ENCODE measurements around the gene TTL. TPM values are rescaled to one million over a fixed set of nuclear protein-coding genes. Genes with fewer than 3 reads are reported as not detected.
A peak's percentile ranks its signal among the peaks of the same experiment; 100 is the strongest.

TTL gene
- total and polyA plus RNA-seq, 2 of the 13 experiments (the other 11 are each of a cell fraction or from before 2014, with no cell fraction given), result 19.0 to 59.8 TPM

DNA sequence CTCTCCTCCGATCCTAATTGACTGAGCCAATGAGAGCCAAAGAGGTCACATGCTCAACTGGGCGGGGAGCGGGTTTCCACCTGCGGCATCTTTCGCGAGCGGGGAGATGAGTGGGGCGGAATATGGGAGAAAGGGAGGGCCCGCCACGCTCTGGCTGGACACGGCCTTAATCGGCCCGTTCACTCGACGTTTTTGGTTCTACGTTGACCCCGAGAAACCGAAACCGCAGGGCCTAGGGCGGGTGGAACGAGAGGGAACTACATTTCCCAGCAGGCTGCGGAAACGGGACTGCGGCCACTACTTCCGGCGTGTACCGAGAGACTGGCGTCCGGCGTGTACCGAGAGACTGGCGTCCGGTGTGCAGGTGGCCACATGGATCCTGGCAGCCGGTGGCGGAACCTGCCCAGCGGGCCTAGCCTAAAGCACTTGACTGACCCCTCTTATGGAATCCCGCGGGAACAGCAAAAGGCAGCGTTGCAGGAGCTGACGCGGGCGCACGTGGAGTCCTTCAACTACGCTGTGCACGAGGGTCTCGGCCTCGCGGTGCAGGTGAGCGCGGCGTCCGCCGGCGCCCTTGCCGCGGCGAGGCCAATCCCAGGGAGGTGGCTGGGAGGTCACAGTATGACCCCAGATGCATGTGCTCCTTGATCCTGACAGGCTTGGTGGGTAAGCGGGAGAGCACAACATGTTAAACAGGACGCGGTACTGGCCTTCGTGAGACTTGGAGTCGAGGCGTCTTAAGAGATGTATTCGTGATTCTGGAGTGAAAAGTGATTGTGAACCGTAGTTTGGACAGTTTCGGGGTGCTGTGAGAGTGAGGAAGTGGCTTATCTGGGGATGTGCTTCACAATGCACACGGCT lies 60.4 kb downstream of the TTL start, which contains the start of gene POLR1B (continued):
- TF ChIP-seq, protein P1, sequence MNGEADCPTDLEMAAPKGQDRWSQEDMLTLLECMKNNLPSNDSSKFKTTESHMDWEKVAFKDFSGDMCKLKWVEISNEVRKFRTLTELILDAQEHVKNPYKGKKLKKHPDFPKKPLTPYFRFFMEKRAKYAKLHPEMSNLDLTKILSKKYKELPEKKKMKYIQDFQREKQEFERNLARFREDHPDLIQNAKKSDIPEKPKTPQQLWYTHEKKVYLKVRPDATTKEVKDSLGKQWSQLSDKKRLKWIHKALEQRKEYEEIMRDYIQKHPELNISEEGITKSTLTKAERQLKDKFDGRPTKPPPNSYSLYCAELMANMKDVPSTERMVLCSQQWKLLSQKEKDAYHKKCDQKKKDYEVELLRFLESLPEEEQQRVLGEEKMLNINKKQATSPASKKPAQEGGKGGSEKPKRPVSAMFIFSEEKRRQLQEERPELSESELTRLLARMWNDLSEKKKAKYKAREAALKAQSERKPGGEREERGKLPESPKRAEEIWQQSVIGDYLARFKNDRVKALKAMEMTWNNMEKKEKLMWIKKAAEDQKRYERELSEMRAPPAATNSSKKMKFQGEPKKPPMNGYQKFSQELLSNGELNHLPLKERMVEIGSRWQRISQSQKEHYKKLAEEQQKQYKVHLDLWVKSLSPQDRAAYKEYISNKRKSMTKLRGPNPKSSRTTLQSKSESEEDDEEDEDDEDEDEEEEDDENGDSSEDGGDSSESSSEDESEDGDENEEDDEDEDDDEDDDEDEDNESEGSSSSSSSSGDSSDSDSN (CRISPR knock-in tag; IDR thresholded peaks at IDR 0.05), result peak; percentile 92
- TF ChIP-seq, protein P2, sequence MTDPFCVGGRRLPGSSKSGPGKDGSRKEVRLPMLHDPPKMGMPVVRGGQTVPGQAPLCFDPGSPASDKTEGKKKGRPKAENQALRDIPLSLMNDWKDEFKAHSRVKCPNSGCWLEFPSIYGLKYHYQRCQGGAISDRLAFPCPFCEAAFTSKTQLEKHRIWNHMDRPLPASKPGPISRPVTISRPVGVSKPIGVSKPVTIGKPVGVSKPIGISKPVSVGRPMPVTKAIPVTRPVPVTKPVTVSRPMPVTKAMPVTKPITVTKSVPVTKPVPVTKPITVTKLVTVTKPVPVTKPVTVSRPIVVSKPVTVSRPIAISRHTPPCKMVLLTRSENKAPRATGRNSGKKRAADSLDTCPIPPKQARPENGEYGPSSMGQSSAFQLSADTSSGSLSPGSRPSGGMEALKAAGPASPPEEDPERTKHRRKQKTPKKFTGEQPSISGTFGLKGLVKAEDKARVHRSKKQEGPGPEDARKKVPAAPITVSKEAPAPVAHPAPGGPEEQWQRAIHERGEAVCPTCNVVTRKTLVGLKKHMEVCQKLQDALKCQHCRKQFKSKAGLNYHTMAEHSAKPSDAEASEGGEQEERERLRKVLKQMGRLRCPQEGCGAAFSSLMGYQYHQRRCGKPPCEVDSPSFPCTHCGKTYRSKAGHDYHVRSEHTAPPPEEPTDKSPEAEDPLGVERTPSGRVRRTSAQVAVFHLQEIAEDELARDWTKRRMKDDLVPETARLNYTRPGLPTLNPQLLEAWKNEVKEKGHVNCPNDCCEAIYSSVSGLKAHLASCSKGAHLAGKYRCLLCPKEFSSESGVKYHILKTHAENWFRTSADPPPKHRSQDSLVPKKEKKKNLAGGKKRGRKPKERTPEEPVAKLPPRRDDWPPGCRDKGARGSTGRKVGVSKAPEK (CRISPR knock-in tag; IDR thresholded peaks at IDR 0.05; ENCODE audit: borderline replicate concordance), result peak; percentile 67; the same call in 1 of the 2 replicates
- TF ChIP-seq ZNF331 (CRISPR knock-in tag; IDR thresholded peaks at IDR 0.05), result peak; percentile 78
- TF ChIP-seq HNRNPL (IDR thresholded peaks at IDR 0.05; ENCODE audit: low read depth, low read length), result peak; percentile 89
- TF ChIP-seq ZKSCAN8 (CRISPR knock-in tag; IDR thresholded peaks at IDR 0.05; ENCODE audit: borderline replicate concordance), result peak; percentile 27; the same call in 1 of the 2 replicates
- TF ChIP-seq AKAP8 (CRISPR knock-in tag; IDR thresholded peaks at IDR 0.05), result 0 out of 2 replicates have a peak, but pooled peaks have one; percentile 27
- TF ChIP-seq TAF15 (IDR thresholded peaks at IDR 0.05; ENCODE audit: low read depth, low read length, poor library complexity, severe bottlenecking), result no peak
- peak; percentile 95 for TF ChIP-seq ZBTB20 (CRISPR knock-in tag; IDR thresholded peaks at IDR 0.05; ENCODE audit: borderline replicate concordance, low read depth)
- TF ChIP-seq, protein P3, sequence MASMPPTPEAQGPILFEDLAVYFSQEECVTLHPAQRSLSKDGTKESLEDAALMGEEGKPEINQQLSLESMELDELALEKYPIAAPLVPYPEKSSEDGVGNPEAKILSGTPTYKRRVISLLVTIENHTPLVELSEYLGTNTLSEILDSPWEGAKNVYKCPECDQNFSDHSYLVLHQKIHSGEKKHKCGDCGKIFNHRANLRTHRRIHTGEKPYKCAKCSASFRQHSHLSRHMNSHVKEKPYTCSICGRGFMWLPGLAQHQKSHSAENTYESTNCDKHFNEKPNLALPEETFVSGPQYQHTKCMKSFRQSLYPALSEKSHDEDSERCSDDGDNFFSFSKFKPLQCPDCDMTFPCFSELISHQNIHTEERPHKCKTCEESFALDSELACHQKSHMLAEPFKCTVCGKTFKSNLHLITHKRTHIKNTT (CRISPR knock-in tag; IDR thresholded peaks at IDR 0.05), result no peak
- 0 out of 2 replicates have a peak, but pooled peaks have one; percentile 89 for TF ChIP-seq ZNF850 (CRISPR knock-in tag; conservative IDR thresholded peaks at IDR 0.05)
- TF ChIP-seq, protein P4, sequence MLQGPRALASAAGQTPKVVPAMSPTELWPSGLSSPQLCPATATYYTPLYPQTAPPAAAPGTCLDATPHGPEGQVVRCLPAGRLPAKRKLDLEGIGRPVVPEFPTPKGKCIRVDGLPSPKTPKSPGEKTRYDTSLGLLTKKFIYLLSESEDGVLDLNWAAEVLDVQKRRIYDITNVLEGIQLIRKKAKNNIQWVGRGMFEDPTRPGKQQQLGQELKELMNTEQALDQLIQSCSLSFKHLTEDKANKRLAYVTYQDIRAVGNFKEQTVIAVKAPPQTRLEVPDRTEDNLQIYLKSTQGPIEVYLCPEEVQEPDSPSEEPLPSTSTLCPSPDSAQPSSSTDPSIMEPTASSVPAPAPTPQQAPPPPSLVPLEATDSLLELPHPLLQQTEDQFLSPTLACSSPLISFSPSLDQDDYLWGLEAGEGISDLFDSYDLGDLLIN (CRISPR knock-in tag; IDR thresholded peaks at IDR 0.05; ENCODE audit: borderline replicate concordance), result peak; percentile 83; the same call in 1 of the 2 replicates
- peak; percentile 81; the same call in 1 of the 2 replicates for TF ChIP-seq ZNF75D (CRISPR knock-in tag; IDR thresholded peaks at IDR 0.05; ENCODE audit: borderline replicate concordance)
- peak; percentile 87; the same call in 1 of the 2 replicates for TF ChIP-seq ZNF101 (CRISPR knock-in tag; IDR thresholded peaks at IDR 0.05; ENCODE audit: borderline replicate concordance, low read depth)
- no peak for TF ChIP-seq ZNF644 (CRISPR knock-in tag; IDR thresholded peaks at IDR 0.05; ENCODE audit: low read depth)
- no peak; the same call in 1 of the 2 replicates for TF ChIP-seq ZNF747 (CRISPR knock-in tag; IDR thresholded peaks at IDR 0.05; ENCODE audit: borderline replicate concordance)
- TF ChIP-seq NFYB (CRISPR knock-in tag; IDR thresholded peaks at IDR 0.05), result peak; percentile 69
- TF ChIP-seq FOXK1 (CRISPR knock-in tag; IDR thresholded peaks at IDR 0.05; ENCODE audit: borderline replicate concordance, low read depth), result peak; percentile 70
- peak; percentile 87 for TF ChIP-seq RXRA (CRISPR knock-in tag; IDR thresholded peaks at IDR 0.05)
- peak; percentile 64; the same call in 1 of the 2 replicates for TF ChIP-seq ZNF253 (CRISPR knock-in tag; IDR thresholded peaks at IDR 0.05; ENCODE audit: borderline replicate concordance)
- peak; percentile 53; the same call in 1 of the 2 replicates for TF ChIP-seq FOXA3 (CRISPR knock-in tag; IDR thresholded peaks at IDR 0.05)
